ENCODE results near the gene FAM163A. TPM values are rescaled to one million over a fixed set of nuclear protein-coding genes. Genes with fewer than 3 reads are reported as not detected.

Gene FAM163A
- total and polyA plus RNA-seq, 9 donors, result 0.10 to 1.7 (median 0.47) TPM; not detected in 3

DNA sequence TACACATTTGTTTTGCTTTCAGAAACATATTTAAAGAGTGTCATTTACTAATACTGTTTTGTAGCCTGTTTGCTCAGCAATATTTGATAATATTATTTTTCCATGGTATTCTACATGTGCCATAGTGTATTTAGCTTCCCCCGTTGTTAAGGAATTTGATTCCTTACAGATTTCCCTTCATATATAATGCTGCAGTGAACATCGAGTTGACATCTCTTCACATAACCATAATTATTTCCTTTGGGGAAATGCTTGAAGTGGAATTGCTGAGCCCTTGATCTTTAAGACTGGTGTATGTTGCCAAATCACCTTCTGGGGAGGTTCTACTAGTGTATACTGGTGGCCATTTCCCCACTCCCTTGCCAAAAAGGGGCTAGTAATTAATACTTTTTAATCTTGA is 42.6 kb downstream of the FAM163A start:
- H3K4me1 ChIP-seq (ENCODE audit: insufficient read depth), result no peaks in the 10 kb centered on the region
- no peak overlapping the region for H3K4me3 ChIP-seq
- DNase-seq, result no peak
- TF ChIP-seq, protein P1, sequence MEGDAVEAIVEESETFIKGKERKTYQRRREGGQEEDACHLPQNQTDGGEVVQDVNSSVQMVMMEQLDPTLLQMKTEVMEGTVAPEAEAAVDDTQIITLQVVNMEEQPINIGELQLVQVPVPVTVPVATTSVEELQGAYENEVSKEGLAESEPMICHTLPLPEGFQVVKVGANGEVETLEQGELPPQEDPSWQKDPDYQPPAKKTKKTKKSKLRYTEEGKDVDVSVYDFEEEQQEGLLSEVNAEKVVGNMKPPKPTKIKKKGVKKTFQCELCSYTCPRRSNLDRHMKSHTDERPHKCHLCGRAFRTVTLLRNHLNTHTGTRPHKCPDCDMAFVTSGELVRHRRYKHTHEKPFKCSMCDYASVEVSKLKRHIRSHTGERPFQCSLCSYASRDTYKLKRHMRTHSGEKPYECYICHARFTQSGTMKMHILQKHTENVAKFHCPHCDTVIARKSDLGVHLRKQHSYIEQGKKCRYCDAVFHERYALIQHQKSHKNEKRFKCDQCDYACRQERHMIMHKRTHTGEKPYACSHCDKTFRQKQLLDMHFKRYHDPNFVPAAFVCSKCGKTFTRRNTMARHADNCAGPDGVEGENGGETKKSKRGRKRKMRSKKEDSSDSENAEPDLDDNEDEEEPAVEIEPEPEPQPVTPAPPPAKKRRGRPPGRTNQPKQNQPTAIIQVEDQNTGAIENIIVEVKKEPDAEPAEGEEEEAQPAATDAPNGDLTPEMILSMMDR (IDR thresholded peaks at IDR 0.05), result no peak
- TF ChIP-seq POLR2A (IDR thresholded peaks at IDR 0.05) (no peak), EP300 (IDR thresholded peaks at IDR 0.05) (no peak)
- intact Hi-C loops (cut with DNase I), result loop anchor here in 1 of 4 donors (5.0 kb wide), 1 partner anchor 267 kb away; no protein-coding TSS in a partner anchor
- no peaks in the 10 kb centered on the region for H3K9me3 ChIP-seq
- no peaks in the 10 kb centered on the region for H3K27me3 ChIP-seq
- no peak overlapping the region for H3K27ac ChIP-seq
- no peaks in the 10 kb centered on the region for H3K36me3 ChIP-seq
- 70 to 72% (median 71%) methylated on average over 2 of the region's 2 CpGs for WGBS, 3 donors

DNA sequence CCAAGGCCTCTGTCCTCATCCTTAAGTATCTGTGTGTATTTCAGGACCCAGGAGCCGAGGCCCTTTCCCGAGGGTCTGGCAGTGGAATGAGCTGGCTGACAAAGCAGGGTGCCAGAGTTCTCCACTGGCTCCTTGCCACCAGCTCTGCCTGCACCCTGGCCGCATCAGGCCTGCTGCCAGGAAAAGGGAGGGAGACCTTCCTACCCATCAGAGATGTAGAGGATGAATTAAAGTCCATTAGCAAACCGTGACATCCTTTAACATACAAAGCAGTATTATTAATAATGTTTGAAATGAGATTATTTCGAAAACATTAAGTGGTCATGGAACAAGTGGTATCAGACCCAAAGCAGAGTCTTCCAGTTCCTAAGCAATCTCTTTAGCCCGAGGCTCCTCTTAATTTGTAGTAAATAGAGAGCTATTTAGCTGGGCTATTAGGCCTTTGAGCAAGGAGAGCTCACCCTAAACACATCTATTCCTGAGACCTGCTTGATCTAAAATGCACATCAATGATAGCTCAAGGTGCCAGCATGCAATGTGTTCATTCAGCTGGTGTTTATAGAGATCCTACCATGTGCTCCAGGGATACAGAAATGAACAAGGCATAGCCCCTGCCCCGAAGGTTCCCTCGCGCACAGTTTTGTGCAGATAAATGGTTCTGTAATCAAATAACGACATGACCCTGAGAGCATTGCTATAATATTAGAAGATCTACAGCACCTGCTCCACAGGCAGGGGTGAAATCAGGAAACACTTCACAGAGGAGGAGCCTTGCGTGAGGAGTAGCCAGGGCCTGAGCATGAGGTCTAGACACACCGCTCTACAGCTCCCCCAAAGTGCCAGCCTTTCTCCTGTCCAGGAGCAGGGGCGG is 44.0 kb downstream of the FAM163A start:
- H3K27me3 ChIP-seq, result no peaks in the 10 kb centered on the region
- H3K27ac ChIP-seq, result no peak overlapping the region
- DNase-seq, result no peak
- 80 to 84% (median 82%) methylated on average over 13 of the region's 13 CpGs for WGBS, 3 donors
- H3K36me3 ChIP-seq, result no peaks in the 10 kb centered on the region
- H3K9me3 ChIP-seq, result no peaks in the 10 kb centered on the region
- no peak overlapping the region for H3K4me3 ChIP-seq
- intact Hi-C loops (cut with DNase I), result loop anchor here in 1 of 4 donors (5.0 kb wide), 1 partner anchor 265 kb away; no protein-coding TSS in a partner anchor
- H3K4me1 ChIP-seq (ENCODE audit: insufficient read depth), result no peaks in the 10 kb centered on the region
- TF ChIP-seq POLR2A (IDR thresholded peaks at IDR 0.05), result no peak
- TF ChIP-seq, protein P1 (IDR thresholded peaks at IDR 0.05), result no peak
- no peak for TF ChIP-seq EP300 (IDR thresholded peaks at IDR 0.05)

DNA sequence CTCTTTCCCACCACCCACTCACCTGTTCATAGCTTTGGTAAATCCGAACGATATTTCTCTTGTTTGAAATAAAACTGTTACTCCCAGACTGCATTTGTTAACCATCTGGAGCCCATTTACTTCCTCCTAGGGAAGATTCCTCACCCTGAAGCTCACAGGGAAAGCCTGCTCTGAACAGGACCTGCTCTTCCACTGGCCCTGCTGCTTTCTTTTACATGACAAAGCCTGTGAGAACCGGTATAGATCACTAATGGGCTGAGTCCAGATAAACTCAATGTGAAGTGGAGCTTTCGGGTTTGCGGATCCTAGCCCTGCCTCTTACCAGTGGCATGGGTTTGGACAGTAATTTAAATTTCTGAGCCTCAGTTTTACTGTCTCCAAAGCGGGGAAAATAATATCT is 45.2 kb downstream of the FAM163A start:
- H3K27ac ChIP-seq, result no peak overlapping the region
- H3K4me3 ChIP-seq, result no peak overlapping the region
- H3K36me3 ChIP-seq, result no peaks in the 10 kb centered on the region
- 57 to 68% (median 65%) methylated on average over 6 of the region's 6 CpGs for WGBS, 3 donors
- DNase-seq, result no peak
- no peaks in the 10 kb centered on the region for H3K9me3 ChIP-seq
- TF ChIP-seq EP300 (IDR thresholded peaks at IDR 0.05), result no peak
- TF ChIP-seq, protein P1 (IDR thresholded peaks at IDR 0.05), result no peak
- no peaks in the 10 kb centered on the region for H3K27me3 ChIP-seq
- intact Hi-C loops (cut with DNase I), result loop anchor here in 1 of 4 donors (5.0 kb wide), 1 partner anchor 264 kb away; no protein-coding TSS in a partner anchor
- H3K4me1 ChIP-seq (ENCODE audit: insufficient read depth), result no peaks in the 10 kb centered on the region

DNA sequence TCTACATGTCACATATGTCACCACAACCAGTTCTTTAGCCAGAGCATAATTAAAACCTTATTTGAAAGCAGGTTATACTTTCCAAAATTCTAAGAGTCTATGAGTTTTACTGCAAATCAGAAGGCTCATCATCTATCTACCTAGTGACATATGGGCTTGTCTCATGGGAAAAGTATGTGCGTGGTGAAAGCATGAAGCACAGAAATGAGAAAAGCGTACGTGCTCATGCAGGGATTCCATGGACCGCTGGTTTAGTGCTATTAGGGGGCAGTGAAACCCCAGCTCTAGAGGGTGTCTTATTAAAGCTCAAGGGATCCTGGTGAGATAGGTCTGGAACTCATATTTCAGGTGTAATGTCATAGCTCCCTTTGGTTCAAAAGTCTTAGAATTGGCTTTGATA is 50.2 kb downstream of the FAM163A start:
- Histone ChIP-seq H3K4me1 (ENCODE audit: insufficient read depth) (no peaks in the 10 kb centered on the region), H3K36me3 (no peaks in the 10 kb centered on the region), H3K27ac (no peak overlapping the region), H3K9me3 (no peaks in the 10 kb centered on the region), H3K27me3 (no peaks in the 10 kb centered on the region), H3K4me3 (no peak overlapping the region)
- no peak for DNase-seq
- TF ChIP-seq POLR2A (IDR thresholded peaks at IDR 0.05), result no peak
- TF ChIP-seq, protein P1 (IDR thresholded peaks at IDR 0.05), result no peak
- no peak for TF ChIP-seq EP300 (IDR thresholded peaks at IDR 0.05)
- WGBS, 3 donors, result 92 to 94% (median 92%) methylated on average over 4 of the region's 4 CpGs
- intact Hi-C loops (cut with DNase I), result no loop called here
